HL-60/S4 treated with retinoic acid at 250 ng/mL for 4 days and 3 days (cell line): ENCODE results near the gene MGST1.
"Not testable (repeated sequence)": the region's sequence is repeated elsewhere in the genome, so short reads cannot be mapped to it uniquely, and the experiment has no call there.

ENCODE experiments used
- in situ Hi-C: fragments of 300-500 bp; cut with MboI; formaldehyde crosslinking; loops from 2 replicates; pipeline ENCODE4 v1.7.0; 2022; ENCODE audit warnings: low sequenced_read_pairs

MGST1 gene

DNA sequence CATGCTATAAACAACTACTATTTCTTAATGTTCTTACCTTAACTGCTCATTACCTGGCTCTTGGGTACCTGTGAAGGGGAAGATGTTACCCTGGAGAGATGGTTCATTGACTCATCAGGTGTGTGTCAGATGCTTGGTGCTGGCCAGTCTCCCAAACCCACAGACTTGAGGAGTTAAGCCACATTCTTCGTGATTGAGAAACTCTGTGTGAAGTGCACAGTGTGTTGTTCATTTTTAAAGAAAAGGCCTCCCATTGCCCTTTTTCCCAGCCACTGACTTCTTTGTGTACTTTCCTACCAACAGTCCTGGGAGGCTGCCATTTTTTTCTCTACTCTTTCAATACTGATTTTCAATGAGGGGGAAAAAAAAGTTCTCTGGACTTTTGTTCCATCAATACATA, 3.2 kb downstream of the MGST1 start:
- in situ Hi-C loops, result no loop called here

DNA sequence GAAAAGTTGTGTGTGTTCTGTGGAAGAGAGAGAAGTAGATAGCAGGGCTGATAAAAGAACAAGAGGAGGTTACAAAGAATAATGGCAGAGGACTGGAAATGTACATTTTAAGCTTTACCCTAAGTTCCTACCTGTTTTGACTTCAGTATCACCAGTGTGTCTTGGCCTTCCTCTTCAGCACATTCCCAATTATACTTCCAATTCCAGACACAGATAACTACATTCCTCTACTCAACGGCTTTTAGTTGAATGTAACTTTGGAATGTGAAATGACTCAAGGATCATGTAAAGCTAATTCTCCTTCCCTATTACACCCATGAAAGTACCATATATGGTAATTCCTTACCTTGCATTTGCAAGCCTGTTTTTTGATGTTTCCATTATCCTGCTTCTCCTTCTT, 5.0 kb downstream of the MGST1 start:
- in situ Hi-C loops, result no loop called here

DNA sequence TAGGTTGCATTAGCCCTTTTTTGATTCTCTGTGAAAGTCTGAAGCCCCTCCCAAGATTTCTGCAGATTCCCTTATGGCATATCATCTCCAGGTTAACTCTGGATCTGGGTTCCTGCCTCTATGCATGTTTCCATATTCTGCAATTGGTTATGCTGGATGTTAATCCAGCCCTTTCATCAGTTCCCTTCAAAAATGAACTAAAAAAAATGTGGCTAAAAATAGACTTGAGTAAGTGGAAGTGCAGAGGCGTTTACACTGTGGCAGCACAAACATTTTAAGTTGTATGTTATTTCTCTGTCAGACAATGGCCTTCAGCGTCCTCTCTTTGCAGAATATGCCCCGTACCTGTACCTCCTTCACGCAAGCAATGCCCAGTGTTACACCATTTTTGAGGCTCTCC, 11.4 kb downstream of the MGST1 start:
- in situ Hi-C loops, result no loop called here

DNA sequence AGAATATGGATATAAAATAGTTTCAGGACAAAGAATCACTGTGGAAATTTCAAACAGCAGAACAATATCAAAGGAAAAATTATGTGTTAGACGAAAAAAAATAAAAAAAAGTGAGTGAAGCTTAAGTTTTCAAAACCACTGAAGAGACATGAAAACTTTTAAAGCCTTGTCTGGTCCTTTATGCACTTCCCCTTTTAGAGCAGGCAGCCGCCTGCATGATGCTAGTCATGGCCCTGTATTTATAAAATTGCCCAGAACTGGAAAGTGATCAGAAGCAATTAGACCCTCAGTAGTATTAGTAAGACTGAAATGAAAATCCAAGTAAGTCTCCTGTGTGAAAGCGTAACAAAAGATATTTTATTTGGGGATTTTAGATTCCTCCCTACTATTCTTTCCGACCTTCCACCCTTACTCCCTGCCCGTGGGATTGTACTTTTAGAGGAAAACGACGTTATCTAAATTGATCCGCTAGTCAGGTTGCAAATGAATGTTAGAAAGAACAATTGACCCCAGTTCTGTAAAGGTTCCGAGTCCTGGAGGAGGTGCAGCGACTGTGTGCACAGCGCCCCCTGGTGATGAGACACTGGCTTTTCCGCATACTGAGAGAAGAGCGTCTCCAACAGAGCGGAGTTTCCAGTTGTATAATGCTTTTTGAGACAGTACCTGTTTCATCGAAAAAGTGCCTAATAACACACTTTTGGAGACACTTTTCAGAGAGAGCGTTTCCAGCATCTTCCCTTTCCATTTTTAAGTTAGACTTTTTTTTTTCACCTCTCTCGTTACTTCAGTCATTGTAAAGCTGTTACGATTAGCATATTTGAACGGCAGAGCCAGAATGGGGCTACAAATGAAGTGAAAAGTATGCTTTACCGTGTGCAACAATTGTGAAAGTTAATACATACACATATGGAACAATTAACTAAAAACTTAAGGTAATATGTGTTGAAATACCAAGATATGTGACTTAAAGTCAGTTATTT, 12.4 kb downstream of the MGST1 start:
- in situ Hi-C loops, result no loop called here

DNA sequence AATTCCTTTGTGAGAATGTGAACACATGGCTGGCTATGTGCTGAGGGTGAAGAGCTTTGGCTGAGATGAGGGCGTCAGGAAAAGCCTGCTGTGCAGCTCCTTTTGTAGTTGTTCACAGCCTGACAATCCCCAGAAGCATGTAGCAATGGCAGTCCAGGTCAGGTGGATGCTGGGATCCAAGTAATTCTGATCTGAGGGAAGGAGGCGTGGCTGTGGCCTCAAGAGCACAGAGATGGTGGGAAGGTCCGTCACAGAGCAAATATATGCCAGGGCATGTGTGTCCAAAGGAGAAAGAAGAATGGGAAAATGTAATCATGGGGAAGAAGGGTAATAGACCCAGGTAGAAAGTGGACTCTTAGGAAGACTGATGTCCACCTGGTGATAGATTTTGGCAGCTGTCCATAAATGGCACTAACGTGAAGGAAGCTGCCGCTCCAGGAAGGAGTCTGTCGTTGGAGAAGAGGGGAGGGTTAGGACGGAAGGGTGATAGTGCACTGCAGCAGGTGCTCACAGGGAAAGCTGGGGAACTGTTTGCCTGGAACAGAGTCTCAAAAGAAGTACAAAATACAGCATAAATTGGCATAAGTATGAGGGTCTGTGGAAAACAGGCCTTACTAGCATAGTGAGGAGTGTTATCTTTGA, 13.8 kb downstream of the MGST1 start:
- in situ Hi-C loops, result no loop called here

DNA sequence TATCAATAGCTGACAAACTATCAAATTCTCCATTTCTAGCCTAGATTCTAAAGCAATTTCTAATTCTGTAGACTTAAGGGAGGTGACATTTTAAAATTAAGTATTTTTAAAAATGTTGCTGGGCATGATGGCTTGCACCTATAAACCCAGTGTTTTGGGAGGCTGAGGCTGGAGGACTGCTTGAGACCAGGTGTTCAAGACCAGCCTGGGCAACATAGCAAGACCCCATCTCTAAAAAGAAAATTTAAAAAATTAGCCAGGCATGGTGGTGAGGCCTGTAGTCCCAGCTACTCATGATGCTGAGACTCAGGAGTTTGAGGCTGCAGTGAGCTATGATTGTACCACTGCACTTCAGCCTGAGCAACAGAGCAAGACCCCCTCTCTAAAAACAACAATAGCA, 15.1 kb downstream of the MGST1 start:
- in situ Hi-C loops, result no loop called here

DNA sequence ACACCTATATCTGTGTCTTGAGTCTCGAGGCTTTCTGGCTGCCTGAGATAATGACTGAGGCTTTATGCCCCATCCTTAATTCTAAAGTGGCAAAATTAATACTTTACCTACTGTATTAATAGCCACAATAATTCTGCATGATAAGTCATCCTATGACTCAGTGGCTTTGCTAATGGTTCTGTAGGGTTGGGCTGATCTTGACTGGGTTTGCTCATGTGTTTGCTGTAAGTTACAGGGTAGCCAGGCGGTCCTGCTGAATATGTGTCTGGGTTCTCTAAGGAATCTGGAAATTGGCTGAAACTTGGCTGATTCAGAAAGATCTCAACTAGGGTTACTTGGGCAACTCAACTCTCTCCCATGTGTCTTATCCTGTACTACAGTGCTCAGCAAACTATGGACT, 21.7 kb downstream of the MGST1 start:
- in situ Hi-C loops, result no loop called here

DNA sequence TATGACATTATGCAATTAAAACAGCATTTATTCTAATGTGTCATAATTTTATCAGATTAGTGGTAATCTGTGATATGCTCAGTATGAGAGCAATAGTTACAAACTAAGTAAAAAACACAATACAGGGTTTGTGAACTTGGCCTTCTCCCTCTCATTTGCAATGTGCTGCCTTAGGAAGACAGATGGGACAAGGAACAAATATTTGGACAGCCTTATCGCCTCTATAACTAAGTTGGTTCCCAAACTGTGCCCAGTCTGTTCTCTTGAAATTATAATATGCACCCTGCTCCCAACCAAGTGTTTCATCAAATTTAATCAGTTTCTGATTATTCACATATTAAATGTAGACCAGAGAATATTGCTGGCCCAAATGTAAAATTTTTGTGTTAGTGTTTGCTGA, 22.7 kb downstream of the MGST1 start:
- in situ Hi-C loops, result no loop called here

DNA sequence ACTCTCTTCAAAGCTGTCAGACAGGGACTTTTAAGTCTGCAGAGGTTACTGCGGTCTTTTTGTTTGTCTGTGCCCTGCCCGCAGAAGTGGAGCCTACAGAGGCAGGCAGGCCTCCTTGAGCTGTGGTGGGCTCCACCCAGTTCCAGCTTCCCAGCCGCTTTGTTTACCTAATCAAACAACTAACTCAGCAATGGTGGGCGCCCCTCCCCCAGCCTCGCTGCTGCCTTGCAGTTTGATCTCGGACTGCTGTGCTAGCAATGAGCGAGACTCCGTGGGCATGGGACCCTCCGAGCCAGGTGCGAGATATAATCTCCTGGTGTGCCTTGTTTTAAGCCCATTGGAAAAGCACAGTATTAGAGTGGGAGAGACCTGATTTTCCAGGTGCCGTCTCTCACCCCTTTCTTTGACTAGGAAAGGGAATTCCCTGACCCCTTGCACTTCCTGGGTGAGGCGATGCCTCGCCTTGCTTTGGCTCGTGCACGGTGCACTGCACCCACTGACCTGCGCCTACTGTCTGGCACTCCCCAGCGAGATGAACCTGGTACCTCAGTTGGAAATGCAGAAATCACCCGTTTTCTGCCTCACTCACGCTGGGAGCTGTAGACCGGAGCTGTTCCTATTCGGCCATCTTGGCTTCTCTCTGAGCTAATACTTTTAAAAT, 35.3 kb downstream of the MGST1 start:
- in situ Hi-C loops, result not testable (repeated sequence)

DNA sequence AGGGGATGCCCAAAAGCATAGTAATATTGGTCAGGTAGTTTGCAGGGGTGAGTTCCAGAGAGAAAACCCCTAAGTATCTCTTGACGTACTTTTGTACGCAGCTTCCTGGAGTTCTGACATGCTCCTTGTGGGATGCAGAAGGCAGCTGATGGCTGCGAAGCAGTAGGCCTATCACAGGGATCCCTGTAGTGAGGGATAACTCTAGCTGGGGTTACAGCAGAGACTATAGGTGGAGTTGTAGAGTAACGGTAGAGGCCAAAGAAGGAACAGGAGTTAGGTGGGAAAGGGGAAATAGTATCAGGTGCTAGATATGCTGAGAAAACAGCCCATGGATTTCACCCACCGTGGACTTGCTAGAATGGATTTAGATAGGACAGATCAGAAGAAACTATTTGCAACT, 37.3 kb downstream of the MGST1 start:
- in situ Hi-C loops, result no loop called here

DNA sequence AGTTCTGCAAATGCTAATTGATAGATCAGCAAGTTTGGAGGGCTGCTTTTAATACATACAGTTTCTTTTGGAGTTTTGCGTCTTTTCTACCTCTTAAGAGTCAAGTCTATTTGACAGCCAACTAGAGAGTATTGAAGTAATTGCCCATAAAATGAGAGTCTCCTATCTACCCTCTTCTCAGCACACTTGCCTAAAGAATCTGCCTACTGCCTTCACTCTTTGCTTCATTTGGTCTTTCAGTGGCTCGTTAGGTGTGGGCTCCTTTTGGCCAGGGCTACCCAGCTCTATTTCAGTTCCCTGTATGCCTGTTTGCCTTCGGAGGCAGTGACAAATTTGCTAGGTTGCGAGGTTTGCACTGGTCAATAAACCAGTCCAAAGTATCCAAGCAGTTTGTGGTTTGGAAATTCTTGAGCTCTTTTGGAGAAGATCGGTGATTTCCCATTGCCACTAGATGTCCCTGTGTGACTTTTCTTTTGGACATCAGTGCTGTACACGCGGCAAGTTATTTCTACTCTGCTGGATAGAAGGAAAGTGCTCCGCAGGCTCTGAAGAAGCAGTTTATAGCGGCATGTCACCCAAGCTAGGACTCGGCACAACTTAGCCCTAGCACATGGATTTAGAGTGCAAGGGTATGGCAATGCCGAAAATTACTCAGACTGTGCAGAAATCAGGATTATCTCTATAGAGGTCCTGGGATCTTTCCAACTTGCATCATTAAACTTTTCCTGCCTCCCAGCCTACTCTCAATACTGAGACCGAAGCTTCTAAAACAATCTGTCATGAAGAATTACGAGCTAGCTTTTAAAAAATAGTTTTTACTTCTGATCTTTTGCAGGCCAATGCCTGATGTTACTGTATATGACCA, 38.6 kb downstream of the MGST1 start:
- in situ Hi-C loops, result no loop called here

DNA sequence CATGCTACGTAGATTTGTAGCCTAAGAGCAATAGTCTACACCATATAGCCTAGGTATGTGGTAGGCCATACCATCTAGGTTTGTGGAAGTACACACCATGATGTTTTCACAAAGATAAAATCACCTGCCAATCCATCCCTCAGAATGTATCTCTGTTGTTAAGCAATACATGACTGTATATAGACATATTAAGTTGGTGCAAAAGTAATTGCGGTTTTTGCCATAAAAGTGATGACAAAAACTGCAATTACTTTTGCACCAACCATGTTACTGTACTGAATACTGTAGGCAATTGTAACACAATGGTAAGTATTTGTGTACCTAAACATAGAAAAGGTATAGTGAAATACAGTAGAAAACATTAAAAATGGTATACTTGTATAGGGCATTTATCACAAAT, 40.5 kb downstream of the MGST1 start:
- in situ Hi-C loops, result no loop called here

DNA sequence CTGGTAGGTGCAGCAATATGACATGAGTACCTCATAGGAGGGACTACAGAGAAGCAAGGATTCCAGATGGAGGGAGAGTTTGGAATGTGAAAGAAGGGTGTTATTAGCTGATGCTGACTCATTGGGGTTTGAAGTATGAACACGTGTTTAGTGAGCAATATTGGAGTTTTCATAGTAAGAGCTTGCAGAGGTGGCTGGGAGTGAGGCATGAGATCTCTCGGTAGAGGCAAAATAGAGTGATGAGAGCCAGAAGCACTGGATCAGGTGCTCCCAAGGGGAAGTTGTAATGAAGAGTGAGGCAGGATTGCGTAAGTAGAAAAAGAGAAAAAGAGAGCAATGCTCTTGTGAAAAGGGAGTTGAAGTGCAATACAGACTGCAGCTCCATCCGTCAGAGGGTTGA, 42.1 kb downstream of the MGST1 start:
- in situ Hi-C loops, result no loop called here

DNA sequence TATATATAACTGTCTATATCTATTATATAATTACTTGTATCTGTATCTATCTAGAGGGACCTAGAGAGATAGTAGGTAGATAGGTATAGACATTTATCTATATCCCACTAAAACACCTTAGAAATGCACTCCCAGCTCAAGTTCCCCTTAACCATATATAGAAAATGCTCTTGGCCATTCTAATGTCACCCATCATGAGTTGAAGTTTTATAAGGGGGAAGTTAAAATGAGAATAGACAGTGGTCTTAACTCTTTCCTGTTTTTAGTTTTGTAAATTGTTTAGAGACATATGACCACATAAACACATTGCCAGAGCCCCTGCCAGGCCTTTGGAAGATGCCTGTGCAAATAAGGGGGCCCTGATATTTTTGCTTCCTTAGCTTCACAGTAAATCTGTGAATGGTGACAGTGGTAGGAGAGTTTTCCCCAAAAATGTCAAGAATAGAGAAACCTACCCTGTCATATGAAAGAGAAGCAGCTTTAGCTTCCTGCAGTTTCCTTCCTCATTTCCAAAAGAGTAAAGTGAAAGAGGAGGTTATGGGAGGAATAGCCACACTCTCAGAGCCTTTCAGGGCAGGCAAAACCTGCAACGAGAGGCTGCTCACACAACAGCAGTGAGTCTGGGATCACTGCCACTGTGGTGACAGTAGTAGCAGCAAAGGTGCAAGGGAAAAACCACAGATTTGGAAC, 45.5 kb downstream of the MGST1 start:
- in situ Hi-C loops, result no loop called here

DNA sequence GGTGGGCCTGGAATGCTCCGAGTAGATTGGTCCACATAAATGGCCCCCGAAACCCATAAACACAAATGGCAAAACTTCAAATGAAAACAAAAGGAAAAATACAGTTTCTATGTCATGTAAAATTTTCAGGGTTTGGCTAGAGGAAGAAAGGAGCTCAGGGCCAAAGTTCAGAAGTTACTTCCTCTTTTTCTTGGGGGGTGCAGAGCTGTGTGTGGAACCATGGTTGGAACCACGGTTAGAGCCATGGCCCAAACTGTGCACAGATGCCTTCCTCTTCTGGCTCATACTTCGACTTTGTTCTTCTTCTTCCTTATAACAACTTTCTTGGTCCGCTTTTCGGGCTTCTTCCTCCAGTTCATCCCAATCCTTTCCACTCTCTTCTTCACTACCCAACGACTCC, 51.7 kb downstream of the MGST1 start:
- in situ Hi-C loops, result no loop called here

DNA sequence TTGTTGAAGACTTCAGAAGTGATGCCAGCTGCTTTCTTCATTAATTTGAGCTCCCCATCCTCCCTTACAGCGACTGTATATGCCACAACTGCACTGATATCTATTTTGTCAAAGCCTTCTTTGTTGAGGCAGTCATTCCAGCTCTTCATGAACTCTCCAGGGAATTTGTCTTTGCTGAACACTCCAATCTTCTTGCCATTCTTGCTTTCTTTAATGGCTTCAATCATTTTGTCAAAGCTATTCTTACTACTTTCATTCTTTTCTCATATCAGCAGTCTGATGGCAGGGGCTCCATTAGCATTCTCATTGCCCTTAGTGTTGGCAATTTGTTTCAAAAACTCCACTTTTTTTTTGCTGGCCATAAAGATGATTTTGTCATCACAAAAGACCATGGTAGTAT, 54.4 kb downstream of the MGST1 start:
- in situ Hi-C loops, result not testable (repeated sequence)

DNA sequence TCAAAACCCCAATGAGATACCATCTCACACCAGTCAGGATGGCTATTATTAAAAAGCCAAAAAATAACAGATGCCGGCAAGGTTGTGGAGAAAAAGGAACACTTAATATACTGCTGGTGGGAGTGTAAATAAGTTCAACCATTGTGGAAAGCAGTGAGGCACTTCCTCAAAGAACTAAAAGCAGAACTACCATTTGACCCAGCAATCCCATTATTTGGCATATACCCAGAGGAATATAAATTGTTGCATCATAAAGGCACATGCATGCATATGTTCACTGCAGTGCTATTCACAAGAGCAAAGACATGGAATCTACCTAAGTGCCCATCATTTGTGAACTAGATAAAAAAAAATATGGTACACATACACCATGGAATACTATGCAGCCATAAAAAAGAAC, 59.9 kb downstream of the MGST1 start:
- in situ Hi-C loops, result no loop called here
